SU-DHL-6 (cell line): Measurements from ENCODE around the gene INPP5A.

ENCODE experiments used
- H2AFZ ChIP-seq: fragments of 200-600 bp; sonication (generic); 2 replicates; pipeline ENCODE4 v1.6.1; 2014; ENCODE audit warnings: low read depth, mild to moderate bottlenecking, moderate library complexity, mixed read lengths, antibody characterized with exemption, low read length; ENCODE audit not compliant: severe bottlenecking
- H3F3A ChIP-seq: fragments of 200-600 bp; shearing (Covaris generic); 2 replicates; pipeline ENCODE4 v1.6.0; 2016; ENCODE audit warnings: antibody characterized with exemption, mild to moderate bottlenecking; ENCODE audit not compliant: insufficient read depth
- H3K27ac ChIP-seq: fragments of 200-600 bp; sonication (generic); 2 replicates; pipeline ENCODE4 v1.5.1; 2016; ENCODE audit warnings: low read depth, mild to moderate bottlenecking, low read length, moderate library complexity, mixed read lengths
- H3K27me3 ChIP-seq: fragments of 200-600 bp; sonication (generic), shearing (Covaris generic); 2 replicates; pipeline ENCODE4 v1.6.0; 2014; ENCODE audit warnings: mild to moderate bottlenecking, low read length
- H3K36me3 ChIP-seq: fragments of 200-600 bp; sonication (generic); 2 replicates; pipeline ENCODE4 v1.6.1; 2014; ENCODE audit warnings: mild to moderate bottlenecking, low read length, mixed read lengths
- H3K4me2 ChIP-seq: fragments of 300-600, 200-600 bp; shearing (Covaris generic), sonication (generic); 2 replicates; pipeline ENCODE4 v1.6.0; 2014; ENCODE audit warnings: low read length, low read depth, mild to moderate bottlenecking; ENCODE audit not compliant: poor library complexity, severe bottlenecking
- H3K4me3 ChIP-seq: fragments of 200-600 bp; sonication (generic); 2 replicates; pipeline ENCODE4 v1.5.1; 2014; ENCODE audit warnings: antibody characterized with exemption, low read length, mild to moderate bottlenecking, mixed read lengths; ENCODE audit not compliant: insufficient read depth, poor library complexity, severe bottlenecking
- H3K79me2 ChIP-seq: fragments of 200-600 bp; sonication (generic); 2 replicates; pipeline ENCODE4 v1.6.1; 2014; ENCODE audit warnings: mild to moderate bottlenecking, low read length, moderate library complexity; ENCODE audit not compliant: insufficient read depth
- H3K9ac ChIP-seq: fragments of 200-600 bp; sonication (generic); 2 replicates; pipeline ENCODE4 v1.7.0; 2014; ENCODE audit warnings: mild to moderate bottlenecking, low read length
- H3K9me2 ChIP-seq: fragments of 200-600 bp; sonication (generic); replicated peaks from 2 replicates; pipeline ENCODE4 v1.6.1; 2014; ENCODE audit warnings: low read length; ENCODE audit not compliant: insufficient read depth
- H3K9me3 ChIP-seq: fragments of 200-600 bp; sonication (generic); 2 replicates; pipeline ENCODE4 v1.6.1; 2014; ENCODE audit warnings: low read length, mixed read lengths; ENCODE audit not compliant: insufficient read depth
- H4K20me1 ChIP-seq: fragments of 200-600 bp; sonication (generic); 2 replicates; pipeline ENCODE4 v1.6.1; 2014; ENCODE audit warnings: low read depth, mild to moderate bottlenecking, antibody characterized with exemption, low read length, moderate library complexity, mixed read lengths
- EZH2phosphoT487 ChIP-seq: fragments of 200-600 bp; sonication (generic), shearing (Covaris generic); conservative IDR thresholded peaks from 2 replicates; pipeline ENCODE4 v1.6.1; 2018; ENCODE audit warnings: mild to moderate bottlenecking, antibody characterized with exemption, low read length, moderate library complexity, mixed read lengths
- TF ChIP-seq, protein P1 (sequence below): fragments of 200-600 bp; sonication (generic); IDR thresholded peaks from one replicate; pipeline ENCODE4 v1.5.1; 2017; ENCODE audit warnings: antibody characterized with exemption, mild to moderate bottlenecking, low read length, moderate library complexity; ENCODE audit not compliant: insufficient read depth, poor library complexity, severe bottlenecking

Gene INPP5A

DNA sequence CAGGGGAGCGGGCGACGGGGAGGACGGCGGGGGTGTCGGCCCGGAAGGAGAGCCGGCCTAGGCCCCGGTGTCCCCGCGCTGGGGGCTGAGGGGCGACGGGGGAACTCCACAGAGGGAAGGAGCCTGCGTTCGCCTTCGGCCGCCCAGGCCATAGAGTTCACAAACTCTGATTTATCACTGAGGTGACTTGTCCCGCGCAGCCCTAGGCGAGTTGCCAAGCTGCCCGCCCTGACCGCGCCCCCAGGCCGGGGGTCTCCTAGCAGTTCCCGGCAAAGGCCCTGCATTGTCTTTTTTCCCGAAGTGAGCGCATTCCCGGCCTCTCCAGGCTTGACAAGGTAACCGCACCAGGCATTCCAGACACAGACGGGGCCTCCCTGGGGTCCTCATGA is 251.2 kb downstream of the INPP5A start:
- no peaks in the 10 kb centered on the region for H3K27me3 ChIP-seq
- no peaks in the 10 kb centered on the region for H3K36me3 ChIP-seq
- H3K9me3 ChIP-seq, result no peaks in the 10 kb centered on the region
- no peak overlapping the region for H3K27ac ChIP-seq
- no peak overlapping the region for H3K4me2 ChIP-seq
- TF ChIP-seq, protein P1, sequence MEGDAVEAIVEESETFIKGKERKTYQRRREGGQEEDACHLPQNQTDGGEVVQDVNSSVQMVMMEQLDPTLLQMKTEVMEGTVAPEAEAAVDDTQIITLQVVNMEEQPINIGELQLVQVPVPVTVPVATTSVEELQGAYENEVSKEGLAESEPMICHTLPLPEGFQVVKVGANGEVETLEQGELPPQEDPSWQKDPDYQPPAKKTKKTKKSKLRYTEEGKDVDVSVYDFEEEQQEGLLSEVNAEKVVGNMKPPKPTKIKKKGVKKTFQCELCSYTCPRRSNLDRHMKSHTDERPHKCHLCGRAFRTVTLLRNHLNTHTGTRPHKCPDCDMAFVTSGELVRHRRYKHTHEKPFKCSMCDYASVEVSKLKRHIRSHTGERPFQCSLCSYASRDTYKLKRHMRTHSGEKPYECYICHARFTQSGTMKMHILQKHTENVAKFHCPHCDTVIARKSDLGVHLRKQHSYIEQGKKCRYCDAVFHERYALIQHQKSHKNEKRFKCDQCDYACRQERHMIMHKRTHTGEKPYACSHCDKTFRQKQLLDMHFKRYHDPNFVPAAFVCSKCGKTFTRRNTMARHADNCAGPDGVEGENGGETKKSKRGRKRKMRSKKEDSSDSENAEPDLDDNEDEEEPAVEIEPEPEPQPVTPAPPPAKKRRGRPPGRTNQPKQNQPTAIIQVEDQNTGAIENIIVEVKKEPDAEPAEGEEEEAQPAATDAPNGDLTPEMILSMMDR, result no peak
- no peak for TF ChIP-seq EZH2phosphoT487
- H4K20me1 ChIP-seq, result no peaks in the 10 kb centered on the region
- no peaks in the 10 kb centered on the region for H3F3A ChIP-seq
- no peaks in the 10 kb centered on the region for H3K79me2 ChIP-seq
- no peak overlapping the region for H2AFZ ChIP-seq
- H3K9ac ChIP-seq, result no peak overlapping the region
- no peaks in the 10 kb centered on the region for H3K9me2 ChIP-seq
- no peak overlapping the region for H3K4me3 ChIP-seq

DNA sequence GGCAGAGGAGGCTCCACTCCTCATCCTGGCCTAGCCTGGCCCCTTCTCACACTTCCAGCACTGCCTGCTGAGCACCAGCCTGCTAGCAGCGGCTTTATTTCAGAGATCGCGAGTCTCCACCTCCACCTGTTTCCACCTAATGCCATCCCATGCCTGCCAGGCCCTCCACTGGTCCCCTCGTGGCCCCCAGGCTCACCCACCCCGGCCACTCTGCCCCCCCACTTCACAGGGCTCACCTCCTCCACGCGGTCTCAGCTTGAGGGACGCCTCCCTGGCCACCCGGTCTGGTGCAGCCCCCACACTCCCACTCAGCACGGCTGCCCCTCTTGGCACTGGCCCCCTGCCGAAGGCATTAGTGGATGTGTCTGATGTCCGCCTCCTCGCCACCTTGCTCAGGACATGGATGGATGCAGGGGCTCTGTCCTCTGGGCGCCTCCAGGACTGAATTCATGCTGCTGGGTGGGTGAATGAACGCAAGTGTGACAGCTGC is 252.1 kb downstream of the INPP5A start:
- no peaks in the 10 kb centered on the region for H3K27me3 ChIP-seq
- H2AFZ ChIP-seq, result no peak overlapping the region
- H3F3A ChIP-seq, result no peaks in the 10 kb centered on the region
- no peaks in the 10 kb centered on the region for H3K36me3 ChIP-seq
- H3K9ac ChIP-seq, result no peak overlapping the region
- H4K20me1 ChIP-seq, result no peaks in the 10 kb centered on the region
- no peak overlapping the region for H3K27ac ChIP-seq
- no peak overlapping the region for H3K4me2 ChIP-seq
- no peak overlapping the region for H3K4me3 ChIP-seq
- H3K9me3 ChIP-seq, result no peaks in the 10 kb centered on the region
- H3K79me2 ChIP-seq, result no peaks in the 10 kb centered on the region
- no peak for TF ChIP-seq EZH2phosphoT487
- TF ChIP-seq, protein P1, result no peak
- H3K9me2 ChIP-seq, result no peaks in the 10 kb centered on the region

GRCh38 chr10:132790470-132790869 is 252.9 kb downstream of the INPP5A start:
- Histone ChIP-seq H3F3A (no peaks in the 10 kb centered on the region), H3K27me3 (no peaks in the 10 kb centered on the region), H3K4me2 (no peak overlapping the region), H3K27ac (no peak overlapping the region), H2AFZ (no peak overlapping the region), H4K20me1 (no peaks in the 10 kb centered on the region), H3K36me3 (no peaks in the 10 kb centered on the region), H3K4me3 (no peak overlapping the region), H3K9me2 (no peaks in the 10 kb centered on the region), H3K79me2 (no peaks in the 10 kb centered on the region), H3K9me3 (no peaks in the 10 kb centered on the region), H3K9ac (no peak overlapping the region)
- no peak for TF ChIP-seq EZH2phosphoT487
- TF ChIP-seq, protein P1, result no peak
